H1 (cell line): ENCODE data around the gene INPP5J.

Experiments
- CTCF ChIP-seq, 3 experiments: IDR thresholded peaks; 1 replicate in 2 of 3; 2 replicates in 1 of 3; pipeline versions ENCODE4 v1.5.1 to v1.6.1; 2011; ENCODE audit warnings: low read length in 3 of 3, mild to moderate bottlenecking in 3 of 3, inconsistent platforms in 2 of 3, low read depth in 1 of 3, moderate library complexity in 1 of 3; ENCODE audit not compliant: insufficient read depth in 1 of 3; ENCODE audit errors: control extremely low read depth in 1 of 3
- JUND ChIP-seq: IDR thresholded peaks from 2 replicates; pipeline ENCODE4 v1.6.1; 2011; ENCODE audit warnings: mild to moderate bottlenecking, improper control_type of control experiment, low read length
- MAFK ChIP-seq: IDR thresholded peaks from 2 replicates; pipeline ENCODE4 v1.6.1; 2012; ENCODE audit warnings: low read depth, mild to moderate bottlenecking, improper control_type of control experiment, low read length
- SRF ChIP-seq: IDR thresholded peaks from 2 replicates; pipeline ENCODE4 v1.6.1; 2011; ENCODE audit warnings: mild to moderate bottlenecking, low read depth, low read length, moderate library complexity

- TF ChIP-seq SRF (no peak), MAFK (no peak), JUND (no peak), CTCF (IDR thresholded peaks at IDR 0.05; ENCODE audit: control extremely low read depth in 1 of 3, insufficient read depth in 1 of 3, low read depth in 1 of 3, low read length in 3 of 3) (no peak)
Measured at GRCh38 chr22:31126869-31127175, 4.1 kb downstream of the INPP5J start.
